NCI-H2171 treated with DMSO at 0.1 percent for 48 hours (cell line): ENCODE results near the gene BEGAIN.

Source experiments
- DNase-seq: peaks from one replicate; lab custom pipeline; 2025; lab: John Stamatoyannopoulos, UW

Gene BEGAIN

DNA sequence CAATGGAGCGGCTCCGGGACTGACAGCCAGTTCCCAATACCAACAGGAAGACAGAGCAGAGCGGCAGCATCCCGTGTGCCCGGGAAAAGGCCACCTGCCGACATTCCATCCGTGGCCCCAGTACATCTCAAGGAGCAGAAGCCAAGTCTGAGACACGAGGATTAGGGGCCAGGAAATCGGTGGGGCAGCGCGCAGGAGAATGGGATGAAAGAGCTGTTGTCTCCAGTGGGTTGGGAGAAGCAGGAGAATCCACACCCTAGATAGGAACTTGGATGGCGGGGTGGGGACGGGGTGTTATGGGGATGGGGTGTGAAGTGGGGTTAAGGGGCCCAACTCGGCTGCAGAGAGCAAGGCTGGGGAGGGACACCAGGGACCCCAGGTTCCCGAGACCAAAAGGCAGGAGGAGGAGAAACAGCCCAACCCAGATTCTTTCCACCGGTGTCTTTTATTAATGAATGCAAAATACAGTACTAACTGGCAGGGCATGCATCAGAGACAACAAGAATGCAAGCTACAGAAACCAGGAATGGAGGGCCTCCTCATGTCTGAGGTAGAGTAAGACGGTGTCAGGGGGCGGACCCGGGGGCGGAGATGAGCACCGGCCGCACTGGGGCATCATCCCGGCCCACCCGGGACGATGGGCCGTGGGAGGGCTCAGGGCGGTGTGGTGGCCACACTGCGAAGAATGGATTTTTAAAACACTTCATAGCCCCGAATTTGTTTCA, 50.3 kb downstream of the BEGAIN start:
- DNase-seq: no peak

DNA sequence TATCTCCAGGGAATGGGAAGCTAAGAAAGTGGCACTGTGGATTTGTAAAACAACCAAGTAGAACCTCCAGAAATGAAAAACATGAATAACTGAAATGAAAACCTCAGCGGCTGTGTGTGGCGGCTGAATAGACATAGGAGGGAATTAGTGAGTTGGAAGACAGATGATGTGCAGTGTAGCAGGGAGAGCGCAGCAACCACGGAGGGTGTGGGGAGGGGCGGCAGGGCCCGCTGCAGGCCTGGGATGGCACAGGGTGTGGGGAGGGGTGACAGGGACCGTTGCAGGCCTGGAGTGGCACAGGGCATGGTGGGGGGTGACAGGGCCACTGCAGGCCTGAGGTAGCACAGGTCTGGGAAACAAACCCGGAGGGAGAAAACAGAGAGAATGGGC, 51.1 kb downstream of the BEGAIN start:
- DNase-seq: peak; percentile 21

GRCh38 chr14:100535287-100536120, 51.7 kb downstream of the BEGAIN start:
- DNase-seq: no peak

DNA sequence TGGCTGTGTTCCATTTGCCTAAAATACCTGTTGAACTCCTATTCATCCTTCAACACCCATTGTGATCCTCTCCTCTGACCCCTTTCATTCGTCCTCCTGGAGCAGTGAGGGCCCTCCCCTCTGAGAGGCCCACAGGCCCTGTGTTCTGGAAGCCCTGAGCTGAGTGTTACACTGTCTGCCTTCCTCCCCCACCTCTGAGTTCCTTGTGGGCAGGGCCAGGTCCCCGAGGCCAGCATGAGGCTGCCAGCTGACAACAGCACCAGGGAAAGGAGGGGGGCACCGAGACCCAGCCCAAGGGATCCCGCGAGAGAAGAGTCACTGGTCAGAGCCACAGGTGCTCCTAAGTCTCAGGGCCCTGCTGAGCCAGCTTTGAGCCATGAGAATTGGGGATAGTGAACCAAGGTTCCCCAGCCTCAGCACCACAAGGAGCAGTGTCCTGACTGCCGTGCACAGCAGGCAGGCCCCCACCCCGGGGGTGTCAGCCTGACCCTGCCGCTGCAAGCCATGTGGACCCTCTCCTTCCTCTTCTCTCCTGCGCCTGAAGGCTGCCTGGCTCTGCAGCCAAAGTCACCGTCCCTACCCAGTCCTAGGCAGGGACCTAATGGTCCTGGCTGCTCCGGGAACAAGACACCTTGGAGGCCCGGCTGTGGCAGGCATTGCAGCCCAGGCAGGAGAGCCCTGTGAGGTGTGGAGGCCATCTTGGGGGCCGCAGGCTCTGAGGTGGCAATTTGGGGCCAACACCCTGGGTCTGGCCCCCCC, 52.5 kb downstream of the BEGAIN start:
- no peak for DNase-seq

DNA sequence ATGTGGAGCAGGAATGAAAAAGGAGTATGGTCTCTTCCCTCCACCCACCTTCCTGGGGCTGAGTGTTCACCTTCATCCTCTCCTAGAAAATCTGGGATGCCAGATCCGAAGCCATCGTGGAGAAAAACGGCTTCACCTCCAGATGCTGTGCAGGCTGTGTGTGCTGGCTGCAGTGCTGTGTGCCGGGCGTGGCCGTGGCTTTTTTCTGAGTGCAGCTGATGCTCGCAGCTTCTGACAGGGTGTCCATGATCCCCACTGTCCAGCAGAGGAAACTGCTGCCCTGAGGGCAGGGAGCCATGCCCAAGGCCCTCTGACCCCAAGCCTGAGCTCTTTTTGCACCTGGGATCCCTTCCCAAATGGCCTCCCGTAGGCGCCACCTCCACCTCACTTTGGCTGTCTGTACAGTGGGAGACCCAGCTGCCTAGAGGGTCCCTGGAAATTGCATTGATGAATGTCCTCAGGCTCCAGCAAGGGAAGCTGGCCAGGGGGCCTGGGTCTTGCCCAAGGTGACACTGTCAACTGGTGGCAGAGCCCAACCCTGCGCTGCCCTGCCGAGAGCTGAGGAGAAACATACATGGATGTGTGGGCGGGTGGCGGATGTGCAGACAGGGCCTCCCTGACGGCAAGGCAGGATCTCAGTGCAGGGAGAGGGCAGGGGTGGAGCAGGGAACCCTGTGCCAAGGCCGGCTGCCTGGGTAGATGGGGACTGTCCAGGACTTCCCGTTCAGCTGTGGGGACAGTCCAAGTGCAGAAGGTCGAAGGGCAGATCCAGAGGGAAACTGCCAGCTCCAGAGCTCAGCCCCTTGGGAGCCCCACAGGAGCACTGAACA, 53.3 kb downstream of the BEGAIN start:
- DNase-seq: no peak

GRCh38 chr14:100532906-100533655, 54.1 kb downstream of the BEGAIN start:
- no peak for DNase-seq

- no peak for DNase-seq
Observed at GRCh38 chr14:100532154-100532861, 54.9 kb downstream of the BEGAIN start.

- no peak for DNase-seq
Observed at GRCh38 chr14:100531152-100532121, 55.8 kb downstream of the BEGAIN start.

DNA sequence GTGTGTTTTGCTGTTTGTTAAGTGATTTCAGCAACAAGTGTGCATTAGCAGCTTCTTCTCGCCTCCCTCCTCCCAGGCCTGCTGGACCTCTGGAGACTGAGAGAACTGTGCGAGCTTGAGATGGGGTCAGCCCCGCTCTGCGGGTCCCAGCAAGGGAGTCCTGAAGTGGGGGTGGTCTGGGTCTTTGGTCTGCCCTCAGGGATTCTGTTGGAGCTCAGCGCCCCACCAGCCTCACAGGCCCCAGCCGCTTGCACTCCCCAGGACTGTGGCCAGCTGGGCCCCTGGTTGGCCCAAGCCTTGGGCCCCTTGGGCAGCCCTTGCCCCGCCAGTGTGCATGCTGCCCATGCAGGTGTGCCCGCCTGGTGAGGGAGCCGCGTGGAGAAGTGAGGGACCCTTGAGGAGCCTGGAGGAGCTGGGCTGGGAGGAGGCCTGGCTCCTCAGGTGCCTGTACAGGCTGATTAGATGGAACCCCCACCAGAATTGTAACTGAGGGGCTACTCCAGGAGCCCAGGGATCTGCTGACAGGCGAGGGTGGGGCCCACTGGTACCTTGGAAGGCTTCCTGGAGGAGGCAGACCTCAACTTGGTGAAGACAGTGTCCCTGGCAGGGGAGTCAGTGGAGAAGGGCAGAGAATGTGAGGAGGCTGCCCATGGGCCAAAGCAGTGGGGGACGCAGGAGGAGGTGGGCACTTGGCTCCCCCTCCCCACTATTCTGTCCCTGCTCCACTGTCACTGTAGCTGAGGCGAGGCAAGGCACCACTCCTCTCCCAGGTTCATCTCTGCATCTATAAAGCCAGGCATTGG, 56.7 kb downstream of the BEGAIN start:
- no peak for DNase-seq

DNA sequence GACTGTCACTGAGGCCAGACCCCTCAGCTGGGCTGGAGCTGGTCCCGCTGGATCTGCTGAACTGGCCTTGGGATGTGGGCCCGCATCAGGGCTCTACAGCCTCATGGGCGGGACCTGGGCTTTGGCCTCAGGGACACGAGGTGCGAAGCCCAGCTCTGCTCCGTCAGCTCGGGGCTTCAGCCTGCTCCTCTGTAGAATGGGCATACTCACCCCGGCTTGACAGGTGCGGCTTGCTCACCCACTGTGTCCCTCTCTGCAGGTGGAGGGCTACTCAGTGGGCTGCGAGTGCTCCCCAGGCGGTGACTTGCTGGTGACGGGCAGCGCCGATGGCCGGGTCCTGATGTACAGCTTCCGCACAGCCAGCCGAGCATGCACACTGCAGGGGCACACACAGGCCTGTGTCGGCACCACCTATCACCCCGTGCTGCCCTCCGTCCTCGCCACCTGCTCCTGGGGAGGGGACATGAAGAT, 57.6 kb downstream of the BEGAIN start:
- no peak for DNase-seq

- DNase-seq: no peak
Observed at GRCh38 chr14:100528962-100529560, 58.2 kb downstream of the BEGAIN start.

DNA sequence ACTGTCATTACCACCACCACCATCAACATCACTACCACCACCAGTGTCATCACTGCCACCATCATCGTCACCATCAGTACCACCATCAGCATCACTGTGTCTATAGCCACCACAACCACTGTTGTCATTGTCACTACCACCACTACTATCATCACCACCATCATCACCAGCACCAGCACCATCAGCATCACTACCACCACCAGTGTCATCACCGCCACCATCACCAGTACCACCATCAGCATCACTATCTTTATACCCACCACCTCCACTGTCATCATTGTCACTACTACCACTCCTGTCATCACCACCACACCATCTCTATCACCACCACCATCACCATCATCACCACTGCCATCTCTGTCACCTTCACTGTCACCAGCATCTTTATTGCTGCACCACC, 60.6 kb downstream of the BEGAIN start:
- DNase-seq: no peak

DNA sequence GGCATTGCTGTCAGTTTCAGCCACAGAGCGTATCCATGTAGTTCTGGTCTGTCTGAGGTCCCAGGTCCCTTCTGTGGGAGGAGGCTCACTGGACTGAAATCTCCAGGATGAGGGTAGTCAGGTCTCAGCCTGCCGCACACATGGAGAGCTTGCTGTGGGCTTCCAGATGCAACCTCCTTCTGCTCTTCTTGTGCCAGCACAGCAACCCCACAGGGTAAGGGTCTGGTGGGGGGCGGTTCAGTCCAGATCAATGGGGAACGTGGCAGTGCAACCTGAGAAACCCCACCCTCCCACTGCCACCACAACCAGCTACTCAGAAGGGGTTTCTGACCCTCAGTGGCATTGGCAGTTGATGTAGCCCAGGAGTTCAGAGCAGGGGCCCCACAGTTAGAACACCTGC, 61.2 kb downstream of the BEGAIN start:
- no peak for DNase-seq

DNA sequence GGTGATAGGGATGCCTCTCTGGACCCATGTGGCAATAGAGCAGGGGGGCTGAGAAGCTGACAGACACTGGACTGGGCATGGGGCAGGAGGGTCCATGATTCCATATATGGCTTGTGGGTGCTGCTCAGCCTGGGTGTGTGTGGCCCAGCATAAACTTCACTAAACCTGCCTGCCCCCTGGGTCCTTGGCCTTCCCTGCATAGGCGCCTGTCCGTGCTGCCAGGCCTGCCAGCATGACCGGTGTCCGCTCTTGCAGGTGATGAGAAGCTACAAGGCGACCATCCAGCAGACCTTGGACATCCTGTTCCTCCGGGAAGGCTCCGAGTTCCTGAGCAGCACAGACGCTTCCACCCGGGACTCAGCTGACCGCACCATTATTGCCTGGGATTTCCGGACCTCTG, 61.6 kb downstream of the BEGAIN start:
- DNase-seq: no peak

DNA sequence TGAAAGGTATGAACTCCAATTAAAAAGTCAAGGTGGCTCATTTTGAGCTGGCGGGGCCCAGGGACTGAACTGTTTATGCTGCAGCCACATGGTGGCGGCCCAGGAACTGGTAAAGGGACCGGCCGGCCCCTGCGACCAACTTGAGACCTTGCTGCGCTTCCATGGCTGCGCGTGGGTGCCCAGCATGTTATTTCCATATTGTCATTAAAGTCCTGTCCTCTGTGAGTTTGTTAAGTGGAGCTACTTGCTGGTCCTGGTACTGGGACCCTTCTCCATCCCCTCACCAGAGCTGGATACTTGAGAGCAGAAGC, 62.3 kb downstream of the BEGAIN start:
- no peak for DNase-seq

GRCh38 chr14:100524233-100524932, 62.8 kb downstream of the BEGAIN start:
- peak; percentile 20 for DNase-seq

- peak; percentile 70 for DNase-seq
Observed at GRCh38 chr14:100523843-100524169, 63.4 kb downstream of the BEGAIN start.
